Neural cell (in vitro differentiated cells): Measurements from ENCODE around the gene RNU6-8. TPM values are rescaled to one million over a fixed set of nuclear protein-coding genes. Genes with fewer than 3 reads are reported as not detected.

Source experiments
- H2AFZ ChIP-seq: fragments of 200-600, 300-800 bp; sonication (generic), shearing (Covaris generic); 2 replicates; pipeline ENCODE4 v1.6.0; 2014; ENCODE audit warnings: low read depth, mild to moderate bottlenecking, antibody characterized with exemption, low read length, moderate library complexity
- H3F3A ChIP-seq: fragments of 200-600 bp; shearing (Covaris generic); 2 replicates; pipeline ENCODE4 v1.6.1; 2016; ENCODE audit warnings: mild to moderate bottlenecking, moderate library complexity, mixed read lengths, antibody characterized with exemption, low read length; ENCODE audit not compliant: insufficient read depth, poor library complexity, severe bottlenecking
- H3K27ac ChIP-seq: fragments of 200-600, 300-800 bp; sonication (generic), shearing (Covaris generic); 2 replicates; pipeline ENCODE4 v1.5.1; 2014; ENCODE audit warnings: mild to moderate bottlenecking, low read length, moderate library complexity
- H3K27me3 ChIP-seq: fragments of 300-800, 200-600 bp; sonication (generic), shearing (Covaris generic); 2 replicates; pipeline ENCODE4 v1.6.0; 2014; ENCODE audit warnings: mild to moderate bottlenecking, low read depth, low read length, moderate library complexity; ENCODE audit not compliant: insufficient read depth
- H3K36me3 ChIP-seq: fragments of 300-800, 200-600 bp; sonication (generic), shearing (Covaris generic); 2 replicates; pipeline ENCODE4 v1.5.1; 2014; ENCODE audit warnings: mild to moderate bottlenecking, antibody characterized with exemption, low read length, moderate library complexity; ENCODE audit not compliant: insufficient read depth
- H3K4me2 ChIP-seq: fragments of 300-800, 200-600 bp; sonication (generic), shearing (Covaris generic); 2 replicates; pipeline ENCODE4 v1.6.0; 2014; ENCODE audit warnings: mild to moderate bottlenecking, low read length
- H3K4me3 ChIP-seq: fragments of 300-800, 200-600 bp; sonication (generic), shearing (Covaris generic); 2 replicates; pipeline ENCODE4 v1.5.1; 2014; ENCODE audit warnings: mild to moderate bottlenecking, low read length, moderate library complexity
- H3K79me2 ChIP-seq: fragments of 200-600 bp; shearing (Covaris generic); replicated peaks from 2 replicates; pipeline ENCODE4 v1.6.0; 2014; ENCODE audit warnings: mild to moderate bottlenecking, low read length, moderate library complexity; ENCODE audit not compliant: insufficient read depth
- H3K9ac ChIP-seq: fragments of 300-800, 200-600 bp; sonication (generic), shearing (Covaris generic); 2 replicates; pipeline ENCODE4 v1.6.1; 2016; ENCODE audit warnings: mild to moderate bottlenecking, low read length, mixed read lengths
- H3K9me2 ChIP-seq: fragments of 200-600 bp; shearing (Covaris generic); 2 replicates; pipeline ENCODE4 v1.6.1; 2016; ENCODE audit warnings: mild to moderate bottlenecking, low read length, mixed read lengths; ENCODE audit not compliant: insufficient read depth
- H3K9me3 ChIP-seq: fragments of 200-600, 300-800 bp; sonication (generic), shearing (Covaris generic); 2 replicates; pipeline ENCODE4 v1.6.1; 2016; ENCODE audit warnings: mild to moderate bottlenecking, mixed run types, low read length, moderate library complexity, mixed read lengths
- H4K20me1 ChIP-seq: fragments of 200-600 bp; shearing (Covaris generic); 2 replicates; pipeline ENCODE4 v1.6.1; 2016; ENCODE audit warnings: mild to moderate bottlenecking, mixed run types; ENCODE audit not compliant: insufficient read depth
- CTCF ChIP-seq: fragments of 450-650 bp; IDR thresholded peaks from 2 replicates; pipeline ENCODE4 v1.5.1; 2014; ENCODE audit warnings: antibody characterized with exemption, mild to moderate bottlenecking, moderate library complexity; ENCODE audit not compliant: poor library complexity, severe bottlenecking
- EP300 ChIP-seq: fragments of 450-650 bp; conservative IDR thresholded peaks from 2 replicates; pipeline ENCODE4 v1.6.1; 2014; ENCODE audit warnings: antibody characterized with exemption, mild to moderate bottlenecking, moderate library complexity; ENCODE audit not compliant: poor library complexity, severe bottlenecking
- EZH2 ChIP-seq: fragments of 200-600, 300-800 bp; shearing (Covaris generic), sonication (generic); IDR thresholded peaks from 2 replicates; pipeline ENCODE4 v1.6.1; 2014; ENCODE audit warnings: antibody characterized with exemption, low read length, borderline replicate concordance, mild to moderate bottlenecking; ENCODE audit not compliant: insufficient read depth, poor library complexity, severe bottlenecking
- MXI1 ChIP-seq: fragments of 450-650 bp; conservative IDR thresholded peaks from 2 replicates; pipeline ENCODE4 v1.6.1; 2014; ENCODE audit warnings: antibody characterized with exemption, mild to moderate bottlenecking; ENCODE audit not compliant: poor library complexity, severe bottlenecking
- POLR2AphosphoS5 ChIP-seq: IDR thresholded peaks from 2 replicates; pipeline ENCODE4 v1.6.1; 2012
- RAD21 ChIP-seq: fragments of 450-650 bp; conservative IDR thresholded peaks from 2 replicates; pipeline ENCODE4 v1.6.1; 2014; ENCODE audit warnings: antibody characterized with exemption, mild to moderate bottlenecking, moderate library complexity
- REST ChIP-seq: IDR thresholded peaks from 2 replicates; pipeline ENCODE4 v1.6.1; 2012; ENCODE audit warnings: borderline replicate concordance
- SMC3 ChIP-seq: fragments of 450-650 bp; conservative IDR thresholded peaks from 2 replicates; pipeline ENCODE4 v1.6.1; 2014; ENCODE audit warnings: antibody characterized with exemption, mild to moderate bottlenecking, moderate library complexity; ENCODE audit not compliant: poor library complexity
- TAF1 ChIP-seq: IDR thresholded peaks from 2 replicates; pipeline ENCODE4 v1.6.1; 2012; ENCODE audit warnings: low read depth
- polyA plus RNA-seq: library from polyadenylated mRNA; depleted of rRNA; stranded (reverse); fragments of >200 nt; gene quantifications from 2 replicates; pipeline ENCODE4 v1.2.3, GENCODE V29; 2014

Gene RNU6-8
- polyA plus RNA-seq, 1 donor from 2014 or later: not detected

GRCh38 chr14:32171469-32171868 lies 31.6 kb downstream of the RNU6-8 start:
- no peaks in the 10 kb centered on the region for H3K9me2 ChIP-seq
- no peak overlapping the region for H3K4me3 ChIP-seq
- no peaks in the 10 kb centered on the region for H3K79me2 ChIP-seq
- H3K27me3 ChIP-seq: no peaks in the 10 kb centered on the region
- TF ChIP-seq REST (no peak), CTCF (no peak), TAF1 (no peak), POLR2AphosphoS5 (no peak), SMC3 (no peak), EZH2 (no peak), RAD21 (no peak), EP300 (no peak), MXI1 (no peak)
- no peak overlapping the region for H3K27ac ChIP-seq
- no peaks in the 10 kb centered on the region for H3F3A ChIP-seq
- H3K9me3 ChIP-seq: no peaks in the 10 kb centered on the region
- H2AFZ ChIP-seq: no peak overlapping the region
- no peak overlapping the region for H3K9ac ChIP-seq
- H4K20me1 ChIP-seq: no peaks in the 10 kb centered on the region
- no peak overlapping the region for H3K4me2 ChIP-seq
- H3K36me3 ChIP-seq: no peaks in the 10 kb centered on the region

GRCh38 chr14:32169191-32169590 lies 33.9 kb downstream of the RNU6-8 start:
- no peak overlapping the region for H3K27ac ChIP-seq
- no peak overlapping the region for H3K4me2 ChIP-seq
- no peak for TF ChIP-seq SMC3
- no peak for TF ChIP-seq EP300
- no peak for TF ChIP-seq RAD21
- TF ChIP-seq MXI1: no peak
- TF ChIP-seq REST: no peak
- TF ChIP-seq CTCF: no peak
- TF ChIP-seq TAF1: no peak
- no peak for TF ChIP-seq POLR2AphosphoS5
- H2AFZ ChIP-seq: no peak overlapping the region
- no peaks in the 10 kb centered on the region for H4K20me1 ChIP-seq
- H3F3A ChIP-seq: no peaks in the 10 kb centered on the region
- no peak overlapping the region for H3K9ac ChIP-seq
- no peaks in the 10 kb centered on the region for H3K27me3 ChIP-seq
- no peaks in the 10 kb centered on the region for H3K9me2 ChIP-seq
- no peaks in the 10 kb centered on the region for H3K36me3 ChIP-seq
- no peak overlapping the region for H3K4me3 ChIP-seq
- H3K9me3 ChIP-seq: no peaks in the 10 kb centered on the region
- H3K79me2 ChIP-seq: no peaks in the 10 kb centered on the region
